SJCRH30 (cell line): Measurements from ENCODE around the gene NLRP11. TPM values are rescaled to one million over a fixed set of nuclear protein-coding genes. Genes with fewer than 3 reads are reported as not detected.
"Not testable (repeated sequence)": the region's sequence is repeated elsewhere in the genome, so short reads cannot be mapped to it uniquely, and the experiment has no call there.

Experiments used
- DNase-seq, 2 experiments: peaks; one replicate each; pipeline ENCODE4 v3.0.0-alpha.2; 2015 to 2020
- H3K27ac ChIP-seq: fragments of 250-450 bp; sonication (Bioruptor Pico); 2 replicates; pipeline ENCODE4 v1.5.1; 2020; ENCODE audit warnings: mild to moderate bottlenecking, moderate library complexity
- H3K27me3 ChIP-seq: fragments of 250-450 bp; sonication (Bioruptor Pico); 2 replicates; pipeline ENCODE4 v1.5.1; 2020; ENCODE audit warnings: mild to moderate bottlenecking, moderate library complexity
- H3K36me3 ChIP-seq: fragments of 250-450 bp; sonication (Bioruptor Pico); 2 replicates; pipeline ENCODE4 v1.5.1; 2020; ENCODE audit warnings: mild to moderate bottlenecking, moderate library complexity
- H3K4me1 ChIP-seq: fragments of 250-450 bp; sonication (Bioruptor Pico); 2 replicates; pipeline ENCODE4 v1.5.1; 2020; ENCODE audit warnings: mild to moderate bottlenecking, moderate library complexity
- H3K4me3 ChIP-seq: fragments of 250-450 bp; sonication (Bioruptor Pico); 2 replicates; pipeline ENCODE4 v1.5.1; 2020; ENCODE audit warnings: mild to moderate bottlenecking, moderate library complexity
- H3K9me3 ChIP-seq: fragments of 250-450 bp; sonication (Bioruptor Pico); replicated peaks from 2 replicates; pipeline ENCODE4 v1.5.1; 2020; ENCODE audit warnings: mild to moderate bottlenecking, moderate library complexity
- total RNA-seq: library from RNA; depleted of rRNA; stranded (reverse); fragments of >200 nt; shearing (Covaris generic); gene quantifications from 2 replicates; pipeline ENCODE4 v1.2.3, GENCODE V29; 2014

Gene NLRP11
- total RNA-seq, 1 experiment from 2014 or later, result 4.9 TPM

DNA sequence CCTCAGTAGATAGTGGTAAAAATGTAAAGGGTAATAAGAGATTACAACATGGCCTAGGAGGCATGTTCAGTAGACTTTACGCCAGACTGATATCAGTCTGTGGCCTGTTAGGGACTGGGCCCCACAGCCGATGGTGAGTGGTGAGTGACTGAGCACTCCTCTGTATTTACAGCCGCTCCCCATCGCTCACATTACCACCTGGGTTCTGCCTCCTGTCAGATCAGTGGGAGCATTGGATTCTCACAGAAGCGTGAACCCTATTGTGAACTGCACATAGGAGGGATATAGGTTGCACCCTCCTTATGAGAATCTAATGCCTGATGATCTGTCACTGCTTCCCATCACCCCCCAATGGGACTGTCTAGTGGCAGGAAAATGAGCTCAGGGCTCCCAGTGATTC, 17.9 kb downstream of the NLRP11 start:
- H3K36me3 ChIP-seq, result no peaks in the 10 kb centered on the region
- H3K9me3 ChIP-seq, result no peaks in the 10 kb centered on the region
- H3K4me3 ChIP-seq, result no peak overlapping the region
- no peaks in the 10 kb centered on the region for H3K27me3 ChIP-seq
- H3K27ac ChIP-seq, result no peak overlapping the region
- DNase-seq, result no peak
- no peaks in the 10 kb centered on the region for H3K4me1 ChIP-seq

DNA sequence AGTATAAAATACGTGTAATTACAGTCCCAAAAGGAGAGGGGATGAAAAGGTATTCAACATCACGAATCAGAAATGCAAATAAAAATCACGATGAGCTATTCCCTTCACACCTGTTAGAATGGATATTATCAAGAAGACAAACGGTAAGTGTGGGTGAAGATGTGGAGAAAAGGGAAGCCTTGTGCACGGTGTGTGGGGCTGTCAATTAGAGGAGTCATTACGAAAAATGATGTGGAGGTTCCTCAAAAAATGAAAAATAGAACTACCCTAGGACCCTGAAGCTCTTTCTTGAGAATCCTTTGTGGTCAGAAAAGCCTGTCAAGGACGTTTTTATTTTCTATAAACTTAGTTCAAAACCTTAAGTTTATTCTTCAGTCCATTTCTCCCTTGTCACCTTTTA, 19.4 kb downstream of the NLRP11 start:
- no peaks in the 10 kb centered on the region for H3K4me1 ChIP-seq
- no peak overlapping the region for H3K27ac ChIP-seq
- H3K27me3 ChIP-seq, result no peaks in the 10 kb centered on the region
- no peaks in the 10 kb centered on the region for H3K36me3 ChIP-seq
- DNase-seq, result no peak
- H3K9me3 ChIP-seq, result no peaks in the 10 kb centered on the region
- H3K4me3 ChIP-seq, result no peak overlapping the region

DNA sequence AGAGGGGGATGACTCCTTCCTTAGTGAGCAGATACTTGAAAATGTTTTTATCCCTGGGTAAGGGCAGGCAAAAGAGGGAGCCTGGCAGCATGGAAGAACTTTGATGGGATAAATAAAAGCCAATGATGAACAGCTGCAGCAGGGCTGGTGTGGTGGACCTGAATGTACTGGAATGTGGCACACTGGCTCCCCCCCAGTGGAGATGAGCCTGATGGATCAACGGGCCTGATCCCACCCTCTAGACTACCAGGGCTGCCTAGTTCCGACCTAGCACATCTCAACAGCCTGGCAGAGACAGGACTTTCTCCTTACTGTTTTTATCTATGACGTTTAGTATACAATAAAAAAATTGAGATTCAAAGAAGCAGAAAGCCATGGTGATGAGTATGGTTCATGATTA, 20.5 kb downstream of the NLRP11 start:
- Histone ChIP-seq H3K27me3 (no peaks in the 10 kb centered on the region), H3K9me3 (no peaks in the 10 kb centered on the region), H3K36me3 (no peaks in the 10 kb centered on the region), H3K4me3 (no peak overlapping the region), H3K27ac (no peak overlapping the region), H3K4me1 (no peaks in the 10 kb centered on the region)
- DNase-seq, result no peak

DNA sequence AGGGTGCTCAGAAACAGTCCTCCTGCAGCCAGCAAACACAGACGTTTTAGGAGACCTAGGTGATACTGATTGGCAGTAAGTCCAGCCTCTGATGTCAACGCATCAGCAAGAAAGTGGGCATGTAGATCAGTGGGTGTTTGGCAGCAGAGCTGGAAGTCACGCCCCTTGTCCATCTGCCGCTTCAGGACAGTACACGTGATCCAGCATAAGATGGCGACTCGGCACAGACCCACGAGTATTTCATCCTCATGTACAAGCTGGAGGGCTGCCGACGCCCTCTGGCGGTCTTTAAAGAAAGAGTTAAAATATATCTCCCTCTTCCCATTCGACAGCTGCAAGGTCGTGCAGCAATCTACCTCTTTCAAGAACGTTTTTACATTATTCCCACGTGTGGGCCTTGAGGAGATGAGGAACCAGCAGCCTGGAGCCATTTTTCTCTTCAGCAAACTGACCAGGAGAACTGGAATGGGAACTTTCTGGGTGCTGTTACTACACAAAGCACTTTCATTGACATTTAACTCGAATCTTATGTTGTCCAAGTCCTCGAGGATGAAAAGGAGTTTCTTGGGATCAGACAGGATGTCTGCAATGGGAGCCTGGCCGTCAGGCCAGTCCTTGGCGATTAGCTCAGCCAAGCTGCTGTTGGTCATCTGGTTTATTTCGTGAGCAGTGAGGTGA, 22.3 kb downstream of the NLRP11 start:
- DNase-seq, result peak; percentile 94 to 98
- H3K9me3 ChIP-seq, result no peaks in the 10 kb centered on the region
- H3K36me3 ChIP-seq, result no peaks in the 10 kb centered on the region
- H3K4me3 ChIP-seq, result peak overlapping the region; percentile 54
- H3K27ac ChIP-seq, result no peak overlapping the region; the same call in 1 of the 2 replicates
- H3K4me1 ChIP-seq, result no peaks in the 10 kb centered on the region
- no peaks in the 10 kb centered on the region for H3K27me3 ChIP-seq

DNA sequence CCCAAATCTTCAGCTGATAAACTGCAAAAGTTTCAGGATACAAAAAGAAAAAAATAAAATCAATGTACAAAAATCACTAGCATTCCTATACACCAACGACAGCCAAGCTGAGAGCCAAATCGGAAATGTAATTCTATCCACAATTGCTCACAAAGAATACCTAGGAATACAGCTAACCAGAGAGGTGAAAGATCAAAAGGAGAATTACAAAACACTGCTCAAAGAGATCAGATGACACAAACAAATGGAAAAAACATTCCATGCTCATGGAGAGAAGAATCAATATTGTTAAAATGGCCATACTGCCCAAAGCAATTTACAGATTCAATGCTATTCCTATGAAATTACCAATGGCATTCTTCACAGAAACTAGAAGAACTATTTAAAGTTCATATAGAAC, 29.5 kb downstream of the NLRP11 start:
- H3K27me3 ChIP-seq, result no peaks in the 10 kb centered on the region
- H3K9me3 ChIP-seq, result no peaks in the 10 kb centered on the region
- H3K27ac ChIP-seq, result no peak overlapping the region

DNA sequence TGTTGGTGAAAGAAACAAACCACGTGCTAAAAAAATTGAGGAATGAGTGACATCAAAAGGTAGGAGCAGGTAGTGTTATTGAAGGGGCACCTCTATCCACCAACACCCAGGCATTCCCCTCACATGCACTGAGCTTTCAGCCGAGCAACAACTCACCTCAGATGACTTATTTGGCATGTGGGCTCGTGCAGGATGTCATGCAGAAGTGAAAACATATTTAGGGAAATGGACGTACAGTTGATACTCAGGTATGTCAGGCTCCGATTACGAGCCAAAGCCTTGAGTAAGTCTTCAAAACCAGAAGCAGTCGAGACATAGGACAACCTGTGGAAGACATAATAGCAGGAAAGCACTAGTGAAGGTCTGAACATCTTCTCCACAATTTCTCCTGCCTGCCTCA, 30.4 kb downstream of the NLRP11 start:
- Histone ChIP-seq H3K27me3 (no peaks in the 10 kb centered on the region), H3K4me1 (no peaks in the 10 kb centered on the region), H3K27ac (no peak overlapping the region), H3K9me3 (no peaks in the 10 kb centered on the region), H3K36me3 (no peaks in the 10 kb centered on the region; the same call in 1 of the 2 replicates), H3K4me3 (no peak overlapping the region)
- DNase-seq, result no peak

More for the DNA sequence above, 29.5 kb downstream of the NLRP11 start:
- Histone ChIP-seq H3K4me1 (no peaks in the 10 kb centered on the region), H3K36me3 (no peaks in the 10 kb centered on the region; the same call in 1 of the 2 replicates), H3K4me3 (no peak overlapping the region)
- DNase-seq, result no peak

DNA sequence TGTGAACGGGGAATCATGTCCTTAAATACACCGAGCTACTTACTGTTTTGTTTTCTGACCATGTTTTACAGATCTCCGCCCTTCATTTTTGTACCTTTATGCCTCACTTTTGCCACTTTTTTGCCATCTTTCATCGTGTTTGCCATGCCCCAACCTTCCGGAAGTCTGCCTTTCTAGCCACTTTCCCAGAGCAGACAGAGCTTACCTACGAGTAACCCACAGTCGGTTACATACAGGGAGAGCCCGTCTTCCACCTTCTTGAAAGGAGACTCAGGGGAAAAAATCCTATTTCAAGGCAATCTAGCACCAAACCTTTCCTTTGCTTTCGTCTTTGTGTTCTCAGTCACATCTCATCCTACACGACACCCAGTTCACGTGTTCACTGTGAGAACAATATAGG, 36.8 kb downstream of the NLRP11 start:
- Histone ChIP-seq H3K27me3 (no peaks in the 10 kb centered on the region), H3K36me3 (no peaks in the 10 kb centered on the region; the same call in 1 of the 2 replicates), H3K4me3 (no peak overlapping the region), H3K27ac (no peak overlapping the region), H3K4me1 (no peaks in the 10 kb centered on the region), H3K9me3 (no peaks in the 10 kb centered on the region)
- no peak for DNase-seq

DNA sequence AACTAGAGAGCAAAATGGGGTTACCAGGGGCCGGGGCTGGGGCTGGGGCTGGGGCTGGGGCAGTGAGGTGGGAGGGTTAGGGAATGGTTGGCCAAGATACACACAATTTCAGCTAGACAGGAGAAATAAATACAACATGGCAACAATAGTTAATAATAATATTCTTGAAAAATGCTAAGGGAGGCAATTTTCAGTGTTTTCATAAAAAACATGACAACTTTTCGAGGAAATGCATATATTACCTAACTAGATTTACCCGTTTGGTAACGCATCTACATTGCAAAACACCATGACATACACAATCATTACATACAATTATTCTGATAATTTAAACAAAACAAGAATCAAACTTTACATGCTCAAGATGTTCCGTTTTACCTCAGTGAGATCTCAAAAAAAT, 50.7 kb downstream of the NLRP11 start:
- no peaks in the 10 kb centered on the region for H3K27me3 ChIP-seq
- H3K4me3 ChIP-seq, result no peak overlapping the region
- H3K4me1 ChIP-seq, result no peaks in the 10 kb centered on the region

DNA sequence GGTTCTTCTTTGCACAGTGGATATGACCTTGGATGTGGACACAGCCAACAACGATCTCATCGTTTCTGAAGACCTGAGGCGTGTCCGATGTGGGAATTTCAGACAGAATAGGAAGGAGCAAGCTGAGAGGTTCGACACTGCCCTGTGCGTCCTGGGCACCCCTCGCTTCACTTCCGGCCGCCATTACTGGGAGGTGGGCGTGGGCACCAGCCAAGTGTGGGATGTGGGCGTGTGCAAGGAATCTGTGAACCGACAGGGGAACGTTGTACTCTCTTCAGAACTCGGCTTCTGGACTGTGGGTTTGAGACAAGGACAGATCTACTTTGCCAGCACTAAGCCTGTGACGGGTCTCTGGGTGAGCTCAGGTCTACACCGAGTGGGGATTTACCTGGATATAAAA, 53.5 kb downstream of the NLRP11 start:
- H3K4me1 ChIP-seq, result no peaks in the 10 kb centered on the region
- no peak overlapping the region for H3K4me3 ChIP-seq
- no peak overlapping the region for H3K27ac ChIP-seq
- H3K9me3 ChIP-seq, result no peaks in the 10 kb centered on the region
- no peaks in the 10 kb centered on the region for H3K36me3 ChIP-seq
- DNase-seq, result no peak
- no peaks in the 10 kb centered on the region for H3K27me3 ChIP-seq

More for the DNA sequence above, 50.7 kb downstream of the NLRP11 start:
- Histone ChIP-seq H3K9me3 (no peaks in the 10 kb centered on the region), H3K36me3 (no peaks in the 10 kb centered on the region), H3K27ac (no peak overlapping the region)
- no peak for DNase-seq

DNA sequence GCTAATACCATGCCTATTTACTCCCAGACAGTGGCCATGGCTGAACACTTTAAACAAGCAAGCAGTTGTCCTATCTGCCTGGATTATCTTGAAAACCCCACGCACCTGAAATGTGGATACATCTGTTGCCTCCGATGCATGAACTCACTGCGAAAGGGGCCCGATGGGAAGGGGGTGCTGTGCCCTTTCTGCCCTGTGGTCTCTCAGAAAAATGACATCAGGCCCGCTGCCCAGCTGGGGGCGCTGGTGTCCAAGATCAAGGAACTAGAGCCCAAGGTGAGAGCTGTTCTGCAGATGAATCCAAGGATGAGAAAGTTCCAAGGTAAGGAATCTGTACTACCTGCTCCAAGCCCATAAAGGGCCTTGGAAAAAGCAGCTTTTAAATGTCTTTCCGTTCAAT, 54.3 kb downstream of the NLRP11 start:
- Histone ChIP-seq H3K4me1 (no peaks in the 10 kb centered on the region), H3K27me3 (no peaks in the 10 kb centered on the region), H3K4me3 (no peak overlapping the region), H3K9me3 (no peaks in the 10 kb centered on the region), H3K27ac (no peak overlapping the region), H3K36me3 (no peaks in the 10 kb centered on the region)
- DNase-seq, result peak; percentile 29 to 47

DNA sequence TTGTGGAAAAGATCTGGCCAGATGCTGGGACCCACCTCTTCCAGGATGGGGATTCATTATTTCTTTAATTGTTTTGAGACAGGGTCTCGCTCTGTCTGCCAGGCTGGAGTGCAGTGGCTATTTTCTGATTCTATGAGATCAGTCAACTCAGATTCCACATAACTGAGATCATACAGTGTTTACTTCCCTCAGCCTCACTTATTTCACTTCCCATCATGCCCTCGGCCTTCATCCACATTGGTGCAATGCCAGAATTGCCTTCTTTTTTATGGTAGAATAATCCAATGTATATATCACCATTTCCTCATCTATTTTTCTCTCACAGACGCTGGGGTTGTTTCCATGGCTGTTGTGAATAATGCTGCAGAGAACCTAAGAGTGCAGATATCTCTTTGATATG, 62.2 kb downstream of the NLRP11 start:
- H3K36me3 ChIP-seq, H3K27ac ChIP-seq, H3K4me1 ChIP-seq, H3K9me3 ChIP-seq, DNase-seq, H3K27me3 ChIP-seq, H3K4me3 ChIP-seq: not testable (repeated sequence)

DNA sequence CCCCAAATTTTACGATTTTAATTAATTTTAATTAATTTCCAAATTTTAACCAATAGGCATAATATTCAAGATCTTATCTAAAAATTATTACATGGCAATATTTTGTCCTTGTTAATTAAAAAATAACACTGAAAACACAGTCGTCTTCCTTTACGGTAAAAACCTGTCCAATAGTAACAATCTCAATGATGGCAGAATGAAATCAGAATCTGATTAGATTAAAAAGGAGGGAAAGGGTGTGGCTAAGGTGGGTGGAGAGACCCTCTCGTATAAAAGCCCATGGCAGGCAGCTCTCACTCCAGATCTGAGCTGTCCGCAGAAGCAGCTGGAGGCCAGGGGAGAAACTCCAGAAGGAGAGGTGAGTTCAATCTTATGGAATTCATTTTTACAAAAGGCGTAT, 63.0 kb downstream of the NLRP11 start, which contains the start of gene RFPL4AL1:
TSS of gene RFPL4AL1 (plus strand) at position 301 of the 400 bp plus-strand sequence. CDS start 2,687 bp downstream, outside the sequence.
- H3K36me3 ChIP-seq, DNase-seq, H3K4me3 ChIP-seq: not testable (repeated sequence)

DNA sequence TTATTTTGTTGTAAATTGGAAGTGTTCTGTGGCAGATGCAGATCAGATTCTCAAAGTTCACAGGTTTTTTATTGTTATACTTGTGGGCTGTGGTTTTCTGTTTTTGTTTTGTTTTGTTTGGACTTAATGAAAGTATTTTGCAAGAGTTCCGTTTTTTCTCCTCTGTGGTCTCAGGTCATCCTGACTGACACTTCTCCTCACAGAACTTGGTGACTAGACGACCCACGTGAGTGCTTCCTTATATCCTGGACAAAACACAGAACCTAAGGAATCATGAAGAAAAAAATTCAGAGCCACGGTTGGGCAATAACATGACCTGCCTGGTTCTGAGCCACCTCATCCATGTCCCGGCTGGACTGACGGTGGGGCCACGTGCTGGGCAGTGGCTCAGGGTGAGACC, 65.3 kb downstream of the NLRP11 start:
- H3K4me3 ChIP-seq, result no peak overlapping the region
- no peak overlapping the region for H3K27ac ChIP-seq
- H3K36me3 ChIP-seq, result no peaks in the 10 kb centered on the region
- H3K9me3 ChIP-seq, result no peaks in the 10 kb centered on the region
- no peak for DNase-seq
- no peaks in the 10 kb centered on the region for H3K27me3 ChIP-seq
- no peaks in the 10 kb centered on the region for H3K4me1 ChIP-seq

More for the DNA sequence above, 63.0 kb downstream of the NLRP11 start, which contains the start of gene RFPL4AL1:
- H3K27me3 ChIP-seq, H3K4me1 ChIP-seq, H3K9me3 ChIP-seq, H3K27ac ChIP-seq: not testable (repeated sequence)

DNA sequence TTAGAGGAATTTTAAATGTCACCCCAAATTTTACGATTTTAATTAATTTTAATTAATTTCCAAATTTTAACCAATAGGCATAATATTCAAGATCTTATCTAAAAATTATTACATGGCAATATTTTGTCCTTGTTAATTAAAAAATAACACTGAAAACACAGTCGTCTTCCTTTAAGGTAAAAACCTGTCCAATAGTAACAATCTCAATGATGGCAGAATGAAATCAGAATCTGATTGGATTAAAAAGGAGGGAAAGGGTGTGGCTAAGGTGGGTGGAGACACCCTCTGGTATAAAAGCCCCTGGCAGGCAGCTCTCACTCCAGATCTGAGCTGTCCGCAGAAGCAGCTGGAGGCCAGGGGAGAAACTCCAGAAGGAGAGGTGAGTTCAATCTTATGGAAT, 73.0 kb downstream of the NLRP11 start, which contains the start of gene RFPL4A:
TSS of gene RFPL4A (plus strand) at position 301 of the 400 bp plus-strand sequence. CDS start 2,704 bp downstream, outside the sequence.
- H3K4me3 ChIP-seq, result peak within 1 kb of the TSS; percentile 42
- not testable (repeated sequence) for H3K36me3 ChIP-seq, H3K4me1 ChIP-seq, H3K9me3 ChIP-seq, H3K27me3 ChIP-seq, H3K27ac ChIP-seq
- peak in 1 of 2 experiments; percentile 8 for DNase-seq

DNA sequence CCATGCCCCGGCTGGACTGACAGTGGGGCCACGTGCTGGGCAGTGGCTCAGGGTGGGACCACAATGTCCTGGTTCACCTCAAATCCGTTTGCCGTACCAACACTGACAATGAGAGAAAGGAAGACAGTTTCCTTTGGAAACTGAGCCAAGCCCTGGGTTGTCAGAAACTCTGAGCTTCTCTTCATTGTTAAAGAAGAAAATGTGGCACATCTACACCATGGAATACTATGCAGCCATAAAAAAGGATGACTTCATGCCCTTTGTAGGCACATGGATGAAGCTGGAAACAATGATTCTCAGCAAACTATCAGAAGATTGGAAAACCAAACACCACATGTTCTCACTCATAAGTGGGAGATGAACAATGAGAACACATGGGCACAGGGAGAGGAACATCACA, 75.0 kb downstream of the NLRP11 start:
- DNase-seq, H3K36me3 ChIP-seq, H3K9me3 ChIP-seq, H3K4me3 ChIP-seq, H3K27me3 ChIP-seq, H3K4me1 ChIP-seq, H3K27ac ChIP-seq: not testable (repeated sequence)

DNA sequence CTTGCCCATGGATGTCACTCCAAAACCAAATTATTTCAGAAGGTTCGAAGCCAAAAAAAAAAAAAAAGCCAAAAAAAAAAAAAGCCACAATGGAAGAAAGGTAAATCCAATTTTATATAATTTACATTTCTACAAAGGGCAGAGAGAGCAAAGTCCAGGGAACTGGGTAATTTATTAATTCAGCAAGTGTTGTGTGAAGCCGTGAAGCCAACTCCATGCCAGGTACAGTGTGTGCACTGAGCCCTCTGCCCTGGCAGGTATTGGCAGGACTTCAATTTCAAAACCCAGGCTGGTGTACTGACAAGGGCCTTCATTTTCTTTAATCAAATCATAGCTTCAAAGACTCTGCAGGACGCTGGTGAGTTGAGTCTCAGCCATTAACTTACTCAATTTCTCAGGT, 78.4 kb downstream of the NLRP11 start:
- H3K27me3 ChIP-seq, result no peaks in the 10 kb centered on the region; the same call in 1 of the 2 replicates
- DNase-seq, result no peak

More for the DNA sequence above, 78.4 kb downstream of the NLRP11 start:
- H3K4me3 ChIP-seq, result no peak overlapping the region
- H3K9me3 ChIP-seq, result no peaks in the 10 kb centered on the region
- no peaks in the 10 kb centered on the region for H3K36me3 ChIP-seq
- H3K4me1 ChIP-seq, result no peaks in the 10 kb centered on the region
- H3K27ac ChIP-seq, result no peak overlapping the region
